ENCODE data around the gene LTBP2. TPM values are rescaled to one million over a fixed set of nuclear protein-coding genes. Genes with fewer than 3 reads are reported as not detected.

The LTBP2 gene
- total and polyA plus RNA-seq, 2 of the 8 experiments (the other 6 are each of a cell fraction or from before 2014, with no cell fraction given): 0.48 to 0.89 TPM

- TF ChIP-seq MAX (IDR thresholded peaks at IDR 0.05): no peak
- no peak for TF ChIP-seq CBX5 (IDR thresholded peaks at IDR 0.05; ENCODE audit: low read depth, low read length)
- TF ChIP-seq CHD2 (IDR thresholded peaks at IDR 0.05; ENCODE audit: low read length): no peak
- no peak for TF ChIP-seq POLR2A (IDR thresholded peaks at IDR 0.05; ENCODE audit: control extremely low read depth in 1 of 2, low read depth in 2 of 2, low read length in 2 of 2)
Measured at GRCh38 chr14:74569387-74569786, 42.6 kb downstream of the LTBP2 start (continued).

Data from H1 (cell line).